ENCODE results near the gene NHEJ1.

DNA sequence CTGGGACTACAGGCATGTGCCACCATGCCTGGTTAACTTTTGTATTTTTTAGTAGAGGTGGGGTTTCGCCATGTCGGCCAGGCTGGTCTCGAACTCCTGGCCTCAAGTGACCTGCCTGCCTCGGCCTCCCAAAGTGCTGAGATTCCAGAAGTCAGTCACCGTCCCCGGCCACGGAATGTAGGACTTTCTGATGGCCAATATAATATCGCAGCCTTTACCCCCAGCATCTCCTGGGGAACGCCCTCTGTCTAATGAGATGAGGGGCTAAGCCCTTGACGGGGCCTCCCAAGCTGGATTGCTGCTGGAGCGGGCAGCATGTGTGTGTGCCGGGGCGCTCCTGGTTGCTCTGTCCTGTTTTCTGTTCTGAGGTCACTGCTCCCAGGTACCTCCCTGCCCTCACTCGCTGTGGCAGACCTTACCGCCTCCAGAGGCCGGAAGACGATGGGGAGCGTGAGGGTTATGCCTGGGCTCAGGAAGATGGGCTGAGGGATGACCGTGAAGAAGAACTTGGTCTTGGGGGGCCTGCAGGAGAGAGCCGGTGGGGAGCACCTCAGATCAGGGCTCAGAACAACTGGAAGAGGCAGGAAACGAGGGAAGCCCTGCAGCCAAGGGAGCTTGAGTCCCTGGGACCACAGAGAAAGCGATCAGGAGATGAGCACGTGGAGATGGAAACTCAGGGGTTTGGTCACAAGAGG, 128.4 kb downstream of the NHEJ1 start:
- TF ChIP-seq, protein P1, sequence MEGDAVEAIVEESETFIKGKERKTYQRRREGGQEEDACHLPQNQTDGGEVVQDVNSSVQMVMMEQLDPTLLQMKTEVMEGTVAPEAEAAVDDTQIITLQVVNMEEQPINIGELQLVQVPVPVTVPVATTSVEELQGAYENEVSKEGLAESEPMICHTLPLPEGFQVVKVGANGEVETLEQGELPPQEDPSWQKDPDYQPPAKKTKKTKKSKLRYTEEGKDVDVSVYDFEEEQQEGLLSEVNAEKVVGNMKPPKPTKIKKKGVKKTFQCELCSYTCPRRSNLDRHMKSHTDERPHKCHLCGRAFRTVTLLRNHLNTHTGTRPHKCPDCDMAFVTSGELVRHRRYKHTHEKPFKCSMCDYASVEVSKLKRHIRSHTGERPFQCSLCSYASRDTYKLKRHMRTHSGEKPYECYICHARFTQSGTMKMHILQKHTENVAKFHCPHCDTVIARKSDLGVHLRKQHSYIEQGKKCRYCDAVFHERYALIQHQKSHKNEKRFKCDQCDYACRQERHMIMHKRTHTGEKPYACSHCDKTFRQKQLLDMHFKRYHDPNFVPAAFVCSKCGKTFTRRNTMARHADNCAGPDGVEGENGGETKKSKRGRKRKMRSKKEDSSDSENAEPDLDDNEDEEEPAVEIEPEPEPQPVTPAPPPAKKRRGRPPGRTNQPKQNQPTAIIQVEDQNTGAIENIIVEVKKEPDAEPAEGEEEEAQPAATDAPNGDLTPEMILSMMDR (IDR thresholded peaks at IDR 0.05 in 2 of 3, conservative IDR thresholded peaks at IDR 0.05 in 1 of 3; ENCODE audit: borderline replicate concordance in 1 of 3, insufficient read depth in 1 of 3, low read depth in 2 of 3, low read length in 2 of 3), result no peak
- no peak for TF ChIP-seq EZH2phosphoT487 (IDR thresholded peaks at IDR 0.05; ENCODE audit: borderline replicate concordance)
- no peak for TF ChIP-seq POLR2A (IDR thresholded peaks at IDR 0.05; ENCODE audit: borderline replicate concordance, extremely low read depth, insufficient read depth, insufficient read length)
- no peak for TF ChIP-seq EZH2 (IDR thresholded peaks at IDR 0.05)
- TF ChIP-seq, protein P2, sequence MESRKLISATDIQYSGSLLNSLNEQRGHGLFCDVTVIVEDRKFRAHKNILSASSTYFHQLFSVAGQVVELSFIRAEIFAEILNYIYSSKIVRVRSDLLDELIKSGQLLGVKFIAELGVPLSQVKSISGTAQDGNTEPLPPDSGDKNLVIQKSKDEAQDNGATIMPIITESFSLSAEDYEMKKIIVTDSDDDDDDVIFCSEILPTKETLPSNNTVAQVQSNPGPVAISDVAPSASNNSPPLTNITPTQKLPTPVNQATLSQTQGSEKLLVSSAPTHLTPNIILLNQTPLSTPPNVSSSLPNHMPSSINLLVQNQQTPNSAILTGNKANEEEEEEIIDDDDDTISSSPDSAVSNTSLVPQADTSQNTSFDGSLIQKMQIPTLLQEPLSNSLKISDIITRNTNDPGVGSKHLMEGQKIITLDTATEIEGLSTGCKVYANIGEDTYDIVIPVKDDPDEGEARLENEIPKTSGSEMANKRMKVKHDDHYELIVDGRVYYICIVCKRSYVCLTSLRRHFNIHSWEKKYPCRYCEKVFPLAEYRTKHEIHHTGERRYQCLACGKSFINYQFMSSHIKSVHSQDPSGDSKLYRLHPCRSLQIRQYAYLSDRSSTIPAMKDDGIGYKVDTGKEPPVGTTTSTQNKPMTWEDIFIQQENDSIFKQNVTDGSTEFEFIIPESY (IDR thresholded peaks at IDR 0.05; ENCODE audit: extremely low read depth, insufficient replicate concordance, low read length), result no peak
- TF ChIP-seq CEBPB (IDR thresholded peaks at IDR 0.05; ENCODE audit: low read depth), result no peak
- TF ChIP-seq POLR2AphosphoS5 (IDR thresholded peaks at IDR 0.05; ENCODE audit: low read depth, low read length), result no peak
- TF ChIP-seq RAD21 (IDR thresholded peaks at IDR 0.05; ENCODE audit: low read depth), result no peak
- TF ChIP-seq TCF7L2 (IDR thresholded peaks at IDR 0.05; ENCODE audit: borderline replicate concordance, extremely low read depth, insufficient read depth, insufficient read length), result no peak
- no peak for TF ChIP-seq SRF (IDR thresholded peaks at IDR 0.05; ENCODE audit: low read depth)
- no peak for TF ChIP-seq FOSL1 (IDR thresholded peaks at IDR 0.05; ENCODE audit: low read depth)
- no peak for TF ChIP-seq JUND (IDR thresholded peaks at IDR 0.05)
- TF ChIP-seq, protein P3, sequence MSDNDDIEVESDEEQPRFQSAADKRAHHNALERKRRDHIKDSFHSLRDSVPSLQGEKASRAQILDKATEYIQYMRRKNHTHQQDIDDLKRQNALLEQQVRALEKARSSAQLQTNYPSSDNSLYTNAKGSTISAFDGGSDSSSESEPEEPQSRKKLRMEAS (IDR thresholded peaks at IDR 0.05), result no peak
- TF ChIP-seq, protein P4, sequence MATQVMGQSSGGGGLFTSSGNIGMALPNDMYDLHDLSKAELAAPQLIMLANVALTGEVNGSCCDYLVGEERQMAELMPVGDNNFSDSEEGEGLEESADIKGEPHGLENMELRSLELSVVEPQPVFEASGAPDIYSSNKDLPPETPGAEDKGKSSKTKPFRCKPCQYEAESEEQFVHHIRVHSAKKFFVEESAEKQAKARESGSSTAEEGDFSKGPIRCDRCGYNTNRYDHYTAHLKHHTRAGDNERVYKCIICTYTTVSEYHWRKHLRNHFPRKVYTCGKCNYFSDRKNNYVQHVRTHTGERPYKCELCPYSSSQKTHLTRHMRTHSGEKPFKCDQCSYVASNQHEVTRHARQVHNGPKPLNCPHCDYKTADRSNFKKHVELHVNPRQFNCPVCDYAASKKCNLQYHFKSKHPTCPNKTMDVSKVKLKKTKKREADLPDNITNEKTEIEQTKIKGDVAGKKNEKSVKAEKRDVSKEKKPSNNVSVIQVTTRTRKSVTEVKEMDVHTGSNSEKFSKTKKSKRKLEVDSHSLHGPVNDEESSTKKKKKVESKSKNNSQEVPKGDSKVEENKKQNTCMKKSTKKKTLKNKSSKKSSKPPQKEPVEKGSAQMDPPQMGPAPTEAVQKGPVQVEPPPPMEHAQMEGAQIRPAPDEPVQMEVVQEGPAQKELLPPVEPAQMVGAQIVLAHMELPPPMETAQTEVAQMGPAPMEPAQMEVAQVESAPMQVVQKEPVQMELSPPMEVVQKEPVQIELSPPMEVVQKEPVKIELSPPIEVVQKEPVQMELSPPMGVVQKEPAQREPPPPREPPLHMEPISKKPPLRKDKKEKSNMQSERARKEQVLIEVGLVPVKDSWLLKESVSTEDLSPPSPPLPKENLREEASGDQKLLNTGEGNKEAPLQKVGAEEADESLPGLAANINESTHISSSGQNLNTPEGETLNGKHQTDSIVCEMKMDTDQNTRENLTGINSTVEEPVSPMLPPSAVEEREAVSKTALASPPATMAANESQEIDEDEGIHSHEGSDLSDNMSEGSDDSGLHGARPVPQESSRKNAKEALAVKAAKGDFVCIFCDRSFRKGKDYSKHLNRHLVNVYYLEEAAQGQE (IDR thresholded peaks at IDR 0.05; ENCODE audit: low read depth), result no peak

All from HCT116 (cell line).